Measurements from ENCODE around the gene TWIST2. TPM values are rescaled to one million over a fixed set of nuclear protein-coding genes. Genes with fewer than 3 reads are reported as not detected.

The TWIST2 gene
- total and polyA plus RNA-seq, 10 of the 15 experiments (the other 5 are each of a cell fraction or from before 2014, with no cell fraction given): not detected

DNA sequence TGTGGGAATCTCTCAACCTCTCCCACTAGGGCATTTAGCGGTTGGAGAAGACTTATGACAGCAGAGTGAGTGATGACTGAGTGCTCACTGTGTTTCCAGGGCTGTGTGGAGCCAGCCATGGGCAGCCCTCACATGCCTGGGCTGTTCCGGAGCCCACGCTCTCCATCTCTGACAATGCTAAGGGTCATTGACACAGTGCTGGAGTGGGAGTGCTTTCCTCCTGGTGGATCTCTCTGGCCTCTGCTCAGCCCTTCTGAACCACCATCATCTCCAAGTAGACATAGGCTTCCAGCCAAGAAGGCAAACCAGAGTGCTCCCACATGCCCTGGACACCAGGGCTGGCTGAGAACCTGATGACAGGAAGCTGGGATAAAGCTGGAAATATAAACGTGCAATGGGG lies 33.1 kb upstream of the TWIST2 start:
- WGBS (ENCODE audit: insufficient coverage, insufficient replicate concordance, low lambda C conversion rate, missing lambda C conversion rate): 49% methylated on average over 4 of the region's 4 CpGs

More for the DNA sequence above, 33.1 kb upstream of the TWIST2 start:
- Histone ChIP-seq H3K4me1 (ENCODE audit: control insufficient read depth, insufficient read depth, low read length) (no peaks in the 10 kb centered on the region), H3K27ac (ENCODE audit: control insufficient read depth, insufficient read depth) (no peak overlapping the region), H3K4me2 (ENCODE audit: control insufficient read depth, insufficient read depth) (no peak overlapping the region), H3K36me3 (ENCODE audit: control insufficient read depth in 2 of 2, insufficient read depth in 2 of 2, low read length in 1 of 2) (no peaks in the 10 kb centered on the region), H2AFZ (ENCODE audit: control insufficient read depth, low read depth, low read length) (no peak overlapping the region), H4K20me1 (ENCODE audit: control insufficient read depth, insufficient read depth) (no peaks in the 10 kb centered on the region), H3K79me2 (ENCODE audit: control insufficient read depth, insufficient read depth, low read length) (no peaks in the 10 kb centered on the region), H3K9me3 (replicated peaks; ENCODE audit: control insufficient read depth, insufficient read depth, low read length) (no peaks in the 10 kb centered on the region; the same call in 2 of the 3 replicates), H3K4me3 (no peak overlapping the region), H3K27me3 (replicated peaks in 1 of 2; ENCODE audit: control insufficient read depth in 2 of 2, insufficient read depth in 2 of 2, low read length in 1 of 2) (no peaks in the 10 kb centered on the region), H3K9ac (ENCODE audit: control insufficient read depth, insufficient read depth, low read length) (no peak overlapping the region)
- ChIA-PET RAD21 (ENCODE audit: unreplicated experiment) (no interaction called here), POLR2A (no interaction called here), CTCF (no interaction called here), SMC1A (ENCODE audit: uncharacterized antibody, unreplicated experiment) (no interaction called here)
- TF ChIP-seq SMAD1 (IDR thresholded peaks at IDR 0.05; ENCODE audit: low read depth, partially characterized antibody) (no peak), CBX5 (IDR thresholded peaks at IDR 0.05; ENCODE audit: low read depth) (no peak), NBN (IDR thresholded peaks at IDR 0.05) (no peak), BRCA1 (IDR thresholded peaks at IDR 0.05; ENCODE audit: low read depth, low read length) (no peak), TCF12 (IDR thresholded peaks at IDR 0.05; ENCODE audit: low read depth, low read length) (no peak), CREM (IDR thresholded peaks at IDR 0.05; ENCODE audit: low read depth) (no peak), MEF2A (IDR thresholded peaks at IDR 0.05; ENCODE audit: insufficient read depth, low read depth, low read length) (no peak), BACH1 (IDR thresholded peaks at IDR 0.05; ENCODE audit: borderline replicate concordance) (no peak), YY1 (IDR thresholded peaks at IDR 0.05; ENCODE audit: low read depth, low read length) (no peak), RBBP5 (conservative IDR thresholded peaks at IDR 0.05) (no peak), SMC3 (IDR thresholded peaks at IDR 0.05; ENCODE audit: borderline replicate concordance, low read length) (no peak), EED (IDR thresholded peaks at IDR 0.05; ENCODE audit: low read depth) (no peak)
- TF ChIP-seq, protein P1, sequence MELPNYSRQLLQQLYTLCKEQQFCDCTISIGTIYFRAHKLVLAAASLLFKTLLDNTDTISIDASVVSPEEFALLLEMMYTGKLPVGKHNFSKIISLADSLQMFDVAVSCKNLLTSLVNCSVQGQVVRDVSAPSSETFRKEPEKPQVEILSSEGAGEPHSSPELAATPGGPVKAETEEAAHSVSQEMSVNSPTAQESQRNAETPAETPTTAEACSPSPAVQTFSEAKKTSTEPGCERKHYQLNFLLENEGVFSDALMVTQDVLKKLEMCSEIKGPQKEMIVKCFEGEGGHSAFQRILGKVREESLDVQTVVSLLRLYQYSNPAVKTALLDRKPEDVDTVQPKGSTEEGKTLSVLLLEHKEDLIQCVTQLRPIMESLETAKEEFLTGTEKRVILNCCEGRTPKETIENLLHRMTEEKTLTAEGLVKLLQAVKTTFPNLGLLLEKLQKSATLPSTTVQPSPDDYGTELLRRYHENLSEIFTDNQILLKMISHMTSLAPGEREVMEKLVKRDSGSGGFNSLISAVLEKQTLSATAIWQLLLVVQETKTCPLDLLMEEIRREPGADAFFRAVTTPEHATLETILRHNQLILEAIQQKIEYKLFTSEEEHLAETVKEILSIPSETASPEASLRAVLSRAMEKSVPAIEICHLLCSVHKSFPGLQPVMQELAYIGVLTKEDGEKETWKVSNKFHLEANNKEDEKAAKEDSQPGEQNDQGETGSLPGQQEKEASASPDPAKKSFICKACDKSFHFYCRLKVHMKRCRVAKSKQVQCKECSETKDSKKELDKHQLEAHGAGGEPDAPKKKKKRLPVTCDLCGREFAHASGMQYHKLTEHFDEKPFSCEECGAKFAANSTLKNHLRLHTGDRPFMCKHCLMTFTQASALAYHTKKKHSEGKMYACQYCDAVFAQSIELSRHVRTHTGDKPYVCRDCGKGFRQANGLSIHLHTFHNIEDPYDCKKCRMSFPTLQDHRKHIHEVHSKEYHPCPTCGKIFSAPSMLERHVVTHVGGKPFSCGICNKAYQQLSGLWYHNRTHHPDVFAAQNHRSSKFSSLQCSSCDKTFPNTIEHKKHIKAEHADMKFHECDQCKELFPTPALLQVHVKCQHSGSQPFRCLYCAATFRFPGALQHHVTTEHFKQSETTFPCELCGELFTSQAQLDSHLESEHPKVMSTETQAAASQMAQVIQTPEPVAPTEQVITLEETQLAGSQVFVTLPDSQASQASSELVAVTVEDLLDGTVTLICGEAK (IDR thresholded peaks at IDR 0.05; ENCODE audit: borderline replicate concordance): no peak
- TF ChIP-seq, protein P2, sequence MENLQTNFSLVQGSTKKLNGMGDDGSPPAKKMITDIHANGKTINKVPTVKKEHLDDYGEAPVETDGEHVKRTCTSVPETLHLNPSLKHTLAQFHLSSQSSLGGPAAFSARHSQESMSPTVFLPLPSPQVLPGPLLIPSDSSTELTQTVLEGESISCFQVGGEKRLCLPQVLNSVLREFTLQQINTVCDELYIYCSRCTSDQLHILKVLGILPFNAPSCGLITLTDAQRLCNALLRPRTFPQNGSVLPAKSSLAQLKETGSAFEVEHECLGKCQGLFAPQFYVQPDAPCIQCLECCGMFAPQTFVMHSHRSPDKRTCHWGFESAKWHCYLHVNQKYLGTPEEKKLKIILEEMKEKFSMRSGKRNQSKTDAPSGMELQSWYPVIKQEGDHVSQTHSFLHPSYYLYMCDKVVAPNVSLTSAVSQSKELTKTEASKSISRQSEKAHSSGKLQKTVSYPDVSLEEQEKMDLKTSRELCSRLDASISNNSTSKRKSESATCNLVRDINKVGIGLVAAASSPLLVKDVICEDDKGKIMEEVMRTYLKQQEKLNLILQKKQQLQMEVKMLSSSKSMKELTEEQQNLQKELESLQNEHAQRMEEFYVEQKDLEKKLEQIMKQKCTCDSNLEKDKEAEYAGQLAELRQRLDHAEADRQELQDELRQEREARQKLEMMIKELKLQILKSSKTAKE (IDR thresholded peaks at IDR 0.05; ENCODE audit: low read depth, poor library complexity, severe bottlenecking): no peak
- TF ChIP-seq, protein P3, sequence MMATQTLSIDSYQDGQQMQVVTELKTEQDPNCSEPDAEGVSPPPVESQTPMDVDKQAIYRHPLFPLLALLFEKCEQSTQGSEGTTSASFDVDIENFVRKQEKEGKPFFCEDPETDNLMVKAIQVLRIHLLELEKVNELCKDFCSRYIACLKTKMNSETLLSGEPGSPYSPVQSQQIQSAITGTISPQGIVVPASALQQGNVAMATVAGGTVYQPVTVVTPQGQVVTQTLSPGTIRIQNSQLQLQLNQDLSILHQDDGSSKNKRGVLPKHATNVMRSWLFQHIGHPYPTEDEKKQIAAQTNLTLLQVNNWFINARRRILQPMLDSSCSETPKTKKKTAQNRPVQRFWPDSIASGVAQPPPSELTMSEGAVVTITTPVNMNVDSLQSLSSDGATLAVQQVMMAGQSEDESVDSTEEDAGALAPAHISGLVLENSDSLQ (IDR thresholded peaks at IDR 0.05): no peak
- FAIRE-seq: no peak
- in situ Hi-C loops (cut with MboI): no loop called here
- no peak for ATAC-seq
- DNase-seq (ENCODE audit: low read depth, low spot score): no peak
- no TSS peak for BruUV-seq (replicated peaks)
- intact Hi-C loops (cut with micrococcal nuclease; ENCODE audit: unreplicated experiment): no loop called here
